ENCODE results near the gene EXOC6B.

DNA sequence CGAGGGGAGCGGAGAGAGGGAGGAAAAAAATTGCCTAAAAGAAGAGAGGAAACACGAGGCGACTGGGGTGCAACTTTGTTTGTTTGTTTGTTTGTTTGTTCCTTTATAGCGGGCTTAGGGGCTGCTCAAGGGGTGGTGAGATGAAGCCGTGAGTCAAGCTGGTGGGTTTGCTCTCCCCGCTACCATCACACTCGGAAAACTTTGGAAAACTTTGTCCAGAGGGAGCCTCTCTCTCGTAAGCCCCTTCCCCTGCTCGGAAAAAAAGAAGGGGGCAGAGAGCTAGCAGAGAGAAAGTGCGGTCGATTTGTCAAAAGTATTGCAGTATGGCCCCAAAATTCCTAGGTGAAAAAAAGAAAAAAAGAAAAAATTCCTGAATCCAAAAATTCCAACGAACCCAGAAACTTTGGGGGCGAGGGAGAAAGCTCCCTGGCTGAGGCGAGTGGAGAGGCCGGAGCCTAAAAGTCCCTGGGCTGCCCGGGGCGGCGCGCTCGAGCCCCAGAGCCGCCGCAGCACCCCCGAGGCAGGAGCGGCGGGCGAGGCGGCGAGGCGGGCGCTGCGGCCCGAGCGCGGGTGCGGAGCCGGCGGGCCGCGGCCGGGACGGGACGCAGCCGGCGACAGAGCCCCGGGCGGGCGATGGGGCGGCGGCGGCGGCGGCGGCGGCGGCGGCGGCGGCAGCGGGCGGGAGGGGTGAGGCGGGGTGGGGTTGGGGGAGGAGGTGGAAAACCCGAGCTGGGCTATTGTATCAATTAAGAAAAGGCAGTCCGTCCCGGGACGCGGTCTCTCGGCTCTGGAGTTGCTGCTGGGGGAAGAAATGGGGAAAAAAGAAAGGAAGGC lies 677.6 kb downstream of the EXOC6B start:
- TF ChIP-seq, protein P1, sequence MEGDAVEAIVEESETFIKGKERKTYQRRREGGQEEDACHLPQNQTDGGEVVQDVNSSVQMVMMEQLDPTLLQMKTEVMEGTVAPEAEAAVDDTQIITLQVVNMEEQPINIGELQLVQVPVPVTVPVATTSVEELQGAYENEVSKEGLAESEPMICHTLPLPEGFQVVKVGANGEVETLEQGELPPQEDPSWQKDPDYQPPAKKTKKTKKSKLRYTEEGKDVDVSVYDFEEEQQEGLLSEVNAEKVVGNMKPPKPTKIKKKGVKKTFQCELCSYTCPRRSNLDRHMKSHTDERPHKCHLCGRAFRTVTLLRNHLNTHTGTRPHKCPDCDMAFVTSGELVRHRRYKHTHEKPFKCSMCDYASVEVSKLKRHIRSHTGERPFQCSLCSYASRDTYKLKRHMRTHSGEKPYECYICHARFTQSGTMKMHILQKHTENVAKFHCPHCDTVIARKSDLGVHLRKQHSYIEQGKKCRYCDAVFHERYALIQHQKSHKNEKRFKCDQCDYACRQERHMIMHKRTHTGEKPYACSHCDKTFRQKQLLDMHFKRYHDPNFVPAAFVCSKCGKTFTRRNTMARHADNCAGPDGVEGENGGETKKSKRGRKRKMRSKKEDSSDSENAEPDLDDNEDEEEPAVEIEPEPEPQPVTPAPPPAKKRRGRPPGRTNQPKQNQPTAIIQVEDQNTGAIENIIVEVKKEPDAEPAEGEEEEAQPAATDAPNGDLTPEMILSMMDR (IDR thresholded peaks at IDR 0.05): no peak
- TF ChIP-seq EP300 (IDR thresholded peaks at IDR 0.05) (no peak), POLR2A (IDR thresholded peaks at IDR 0.05) (no peak), POLR2AphosphoS5 (IDR thresholded peaks at IDR 0.05) (no peak)

Measured in suprapubic skin (tissue), 4 donors.